Mucosa of descending colon (tissue), 3 donors: ENCODE measurements around the gene TNRC6C. TPM values are rescaled to one million over a fixed set of nuclear protein-coding genes. Genes with fewer than 3 reads are reported as not detected.

Source experiments
- ATAC-seq: fragments of 200-7000 bp; cut with Tn5 transposase; one replicate; pipeline ENCODE4 v1.9.1; 2020; ENCODE audit warnings: mild to moderate bottlenecking, moderate library complexity
- DNase-seq, 3 donors: peaks; one replicate each; pipeline ENCODE4 v3.0.0-alpha.2; 2020
- H3K36me3 ChIP-seq: fragments of 200-600 bp; one replicate; pipeline ENCODE4 v1.8.0; 2021; ENCODE audit warnings: low read depth, mild to moderate bottlenecking
- H3K4me1 ChIP-seq: fragments of 200-600 bp; one replicate; pipeline ENCODE4 v1.8.0; 2021; ENCODE audit warnings: low read depth, mild to moderate bottlenecking
- H3K4me3 ChIP-seq: fragments of 200-600 bp; one replicate; pipeline ENCODE4 v1.8.0; 2021; ENCODE audit warnings: mild to moderate bottlenecking
- H3K9me3 ChIP-seq: fragments of 200-600 bp; one replicate; pipeline ENCODE4 v1.8.0; 2021; ENCODE audit warnings: mild to moderate bottlenecking
- intact Hi-C, 2 donors: fragments of 100-400 bp; cut with DNase I in 1 of 2; cut with micrococcal nuclease in 1 of 2; formaldehyde crosslinking; loops; one replicate each; pipeline versions ENCODE4 v1.11.0 to v1.11.1; 2022; cut with DNase I, micrococcal nuclease
- total RNA-seq, 3 donors: library from RNA; stranded (reverse); fragmentation: NEBNext Ultra II Directional in 2 of 3; extraction: Animal tissue kit (Norgen Biotek cat#: 25700) in 2 of 3; gene quantifications; one replicate each; pipeline versions ENCODE4 v1.2.1 to v1.2.4, GENCODE V29; 2021 to 2023
- TF ChIP-seq, protein P1 (sequence below): fragments of 200-600 bp; IDR thresholded peaks from one replicate; pipeline ENCODE4 v1.8.0; 2022; ENCODE audit warnings: antibody characterized with exemption, mild to moderate bottlenecking
- donor health status: DM: no; HTN: no; CAD: no; lungs with moderate emphysema.
- donor health status: DM: no; HTN: no; CAD: no.
- donor health status: DM: no; HTN: yes; CAD: no.

The TNRC6C gene
- total RNA-seq, 3 donors from 2014 or later: 13.7 to 32.6 (median 20.7) TPM

- Histone ChIP-seq H3K36me3 (no peaks in the 10 kb centered on the region), H3K4me1 (no peaks in the 10 kb centered on the region), H3K9me3 (no peaks in the 10 kb centered on the region), H3K4me3 (no peak overlapping the region)
- ATAC-seq (no peak), DNase-seq (no peak)
- intact Hi-C loops: no loop called here
- TF ChIP-seq, protein P1, sequence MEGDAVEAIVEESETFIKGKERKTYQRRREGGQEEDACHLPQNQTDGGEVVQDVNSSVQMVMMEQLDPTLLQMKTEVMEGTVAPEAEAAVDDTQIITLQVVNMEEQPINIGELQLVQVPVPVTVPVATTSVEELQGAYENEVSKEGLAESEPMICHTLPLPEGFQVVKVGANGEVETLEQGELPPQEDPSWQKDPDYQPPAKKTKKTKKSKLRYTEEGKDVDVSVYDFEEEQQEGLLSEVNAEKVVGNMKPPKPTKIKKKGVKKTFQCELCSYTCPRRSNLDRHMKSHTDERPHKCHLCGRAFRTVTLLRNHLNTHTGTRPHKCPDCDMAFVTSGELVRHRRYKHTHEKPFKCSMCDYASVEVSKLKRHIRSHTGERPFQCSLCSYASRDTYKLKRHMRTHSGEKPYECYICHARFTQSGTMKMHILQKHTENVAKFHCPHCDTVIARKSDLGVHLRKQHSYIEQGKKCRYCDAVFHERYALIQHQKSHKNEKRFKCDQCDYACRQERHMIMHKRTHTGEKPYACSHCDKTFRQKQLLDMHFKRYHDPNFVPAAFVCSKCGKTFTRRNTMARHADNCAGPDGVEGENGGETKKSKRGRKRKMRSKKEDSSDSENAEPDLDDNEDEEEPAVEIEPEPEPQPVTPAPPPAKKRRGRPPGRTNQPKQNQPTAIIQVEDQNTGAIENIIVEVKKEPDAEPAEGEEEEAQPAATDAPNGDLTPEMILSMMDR: no peak
Measured at GRCh38 chr17:78096093-78096492, 137.6 kb downstream of the TNRC6C start.

DNA sequence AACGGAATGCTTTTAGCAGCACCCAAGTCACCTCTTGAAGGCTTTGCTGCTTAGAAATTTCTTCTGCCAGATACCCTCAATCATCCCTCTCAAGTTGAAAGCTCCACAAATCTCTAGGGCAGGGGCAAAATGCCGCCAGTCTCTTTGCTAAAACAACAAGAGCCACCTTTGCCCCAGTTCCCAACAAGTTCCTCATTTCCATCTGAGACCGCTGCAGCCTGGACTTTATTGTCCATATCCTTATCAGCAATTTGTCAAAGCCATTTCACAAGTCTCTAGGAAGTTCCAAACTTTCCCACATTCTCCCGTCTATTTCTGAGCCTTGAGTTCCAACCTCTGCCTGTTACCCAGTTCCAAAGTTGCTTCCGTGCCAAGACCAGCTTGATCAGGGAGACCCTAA, 142.6 kb downstream of the TNRC6C start:
- DNase-seq (no peak), ATAC-seq (peak; percentile 45)
- intact Hi-C loops: no loop called here
- Histone ChIP-seq H3K4me1 (no peaks in the 10 kb centered on the region), H3K36me3 (no peaks in the 10 kb centered on the region), H3K4me3 (no peak overlapping the region), H3K9me3 (no peaks in the 10 kb centered on the region)
- TF ChIP-seq, protein P1: no peak

GRCh38 chr17:78101542-78101941, 143.0 kb downstream of the TNRC6C start:
- Histone ChIP-seq H3K4me1 (no peaks in the 10 kb centered on the region), H3K9me3 (no peaks in the 10 kb centered on the region), H3K4me3 (no peak overlapping the region), H3K36me3 (no peaks in the 10 kb centered on the region)
- DNase-seq (no peak), ATAC-seq (no peak)
- intact Hi-C loops: no loop called here
- TF ChIP-seq, protein P1: no peak

GRCh38 chr17:78103311-78103710, 144.8 kb downstream of the TNRC6C start:
- H3K4me3 ChIP-seq: no peak overlapping the region
- DNase-seq (no peak), ATAC-seq (no peak)
- no peaks in the 10 kb centered on the region for H3K4me1 ChIP-seq
- intact Hi-C loops: no loop called here
- TF ChIP-seq, protein P1: no peak
- H3K9me3 ChIP-seq: no peaks in the 10 kb centered on the region
- no peaks in the 10 kb centered on the region for H3K36me3 ChIP-seq

- TF ChIP-seq, protein P1: no peak
- Histone ChIP-seq H3K4me3 (no peak overlapping the region), H3K36me3 (no peaks in the 10 kb centered on the region), H3K4me1 (no peaks in the 10 kb centered on the region), H3K9me3 (no peaks in the 10 kb centered on the region)
- intact Hi-C loops: no loop called here
- DNase-seq (no peak), ATAC-seq (no peak)
Measured at GRCh38 chr17:78104540-78104941, 146.0 kb downstream of the TNRC6C start.

DNA sequence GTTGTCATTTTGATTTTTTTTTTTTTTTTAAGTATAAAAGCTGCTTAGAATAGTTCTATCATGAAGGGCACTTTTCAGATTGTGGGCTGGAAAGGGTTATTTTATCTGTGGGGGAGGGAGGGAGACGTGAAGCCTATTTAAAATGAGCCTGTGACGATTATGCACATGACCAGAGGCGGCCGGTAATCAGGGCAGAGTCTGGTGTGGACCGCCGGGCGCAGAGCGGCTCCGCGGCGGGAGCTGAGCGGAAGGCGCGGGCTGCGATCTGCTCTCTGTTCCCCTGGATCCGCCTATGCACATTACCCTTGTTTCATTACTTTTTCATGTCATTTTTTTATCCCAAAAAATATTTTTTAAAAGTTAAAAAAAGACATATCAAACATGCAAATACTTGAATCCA, 146.6 kb downstream of the TNRC6C start:
- intact Hi-C loops: no loop called here
- H3K4me1 ChIP-seq: no peaks in the 10 kb centered on the region
- no peak for ATAC-seq
- no peaks in the 10 kb centered on the region for H3K36me3 ChIP-seq
- H3K9me3 ChIP-seq: no peaks in the 10 kb centered on the region
- no peak overlapping the region for H3K4me3 ChIP-seq
- DNase-seq: no peak
- TF ChIP-seq, protein P1: no peak
